Jurkat, Clone E6-1 (cell line): ENCODE measurements around the gene PDLIM5.
"Not testable (repeated sequence)": the region's sequence is repeated elsewhere in the genome, so short reads cannot be mapped to it uniquely, and the experiment has no call there.

Experiments used
- DNase-seq: peaks from one replicate; pipeline ENCODE4 v3.0.0-alpha.2; 2011; ENCODE audit warnings: low read depth, low spot score
- H3K4me3 ChIP-seq: 2 replicates; pipeline ENCODE4 v1.5.1; 2011; ENCODE audit warnings: mild to moderate bottlenecking, low read length, control low read depth, moderate library complexity

The PDLIM5 gene

GRCh38 chr4:94537921-94538628, 86.3 kb downstream of the PDLIM5 start:
- no peak for DNase-seq
- H3K4me3 ChIP-seq: no peak overlapping the region

DNA sequence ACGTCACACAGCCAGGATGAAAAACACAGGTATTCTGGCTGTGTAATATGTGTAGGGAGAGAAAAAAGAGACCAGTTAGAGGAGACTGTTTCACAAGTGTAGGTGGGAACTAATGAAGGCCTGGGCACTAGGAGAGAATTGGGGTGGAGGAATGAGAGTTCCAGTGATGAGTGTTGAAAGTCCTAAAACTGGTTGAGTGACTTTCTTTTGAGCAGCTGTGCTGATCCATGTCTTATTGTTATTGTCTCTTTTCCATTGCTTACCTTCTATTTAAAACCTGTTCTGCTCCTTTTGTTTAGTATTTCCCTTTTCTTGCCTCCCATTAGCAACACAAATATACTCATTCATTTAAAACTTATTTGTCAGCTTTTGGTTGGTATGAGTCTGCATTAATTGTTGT, 88.7 kb downstream of the PDLIM5 start:
- no peak overlapping the region for H3K4me3 ChIP-seq
- DNase-seq: no peak

- H3K4me3 ChIP-seq: no peak overlapping the region
- DNase-seq: no peak
These were observed 93.1 kb downstream of the PDLIM5 start for GRCh38 chr4:94544811-94545210.

DNA sequence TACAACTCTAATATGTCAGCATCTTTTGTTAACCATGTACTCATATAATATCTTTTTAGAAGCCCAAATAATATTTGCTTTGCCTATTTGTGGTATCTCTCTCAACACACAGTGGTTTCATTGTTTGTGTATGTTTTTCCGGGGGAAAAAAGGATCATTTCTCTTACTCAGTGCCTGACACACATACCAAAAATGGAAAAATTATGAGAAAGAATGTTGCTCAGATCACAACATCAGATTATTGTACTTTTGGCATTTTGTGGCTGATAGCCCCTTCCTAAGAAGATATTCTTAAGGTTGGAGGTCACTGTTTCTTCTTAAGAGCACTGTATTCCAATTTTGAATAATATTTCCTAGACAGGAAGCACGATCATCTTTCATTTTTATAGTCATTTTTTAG, 93.6 kb downstream of the PDLIM5 start:
- no peak overlapping the region for H3K4me3 ChIP-seq
- DNase-seq: no peak

GRCh38 chr4:94546949-94547348, 95.2 kb downstream of the PDLIM5 start:
- DNase-seq: no peak
- H3K4me3 ChIP-seq: no peak overlapping the region

DNA sequence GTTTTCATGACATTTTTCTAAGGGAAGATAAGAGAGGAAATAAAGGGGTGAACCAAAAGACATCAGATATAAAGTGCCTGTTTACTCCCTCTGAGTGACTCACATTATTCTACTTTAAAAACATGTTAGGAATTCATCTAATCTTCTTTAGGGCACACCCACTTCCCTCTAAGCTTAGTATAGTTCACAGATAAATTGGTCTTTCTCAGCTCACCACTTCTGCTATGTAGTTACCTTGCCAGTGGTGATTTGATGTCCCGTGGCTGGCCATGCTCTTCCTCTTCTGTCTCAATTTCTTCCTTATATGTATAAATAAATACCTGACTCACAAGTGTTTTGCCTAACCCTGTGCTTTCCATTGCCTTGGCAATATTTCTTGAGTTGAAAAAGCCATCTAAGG, 96.8 kb downstream of the PDLIM5 start:
- DNase-seq: no peak
- no peak overlapping the region for H3K4me3 ChIP-seq

DNA sequence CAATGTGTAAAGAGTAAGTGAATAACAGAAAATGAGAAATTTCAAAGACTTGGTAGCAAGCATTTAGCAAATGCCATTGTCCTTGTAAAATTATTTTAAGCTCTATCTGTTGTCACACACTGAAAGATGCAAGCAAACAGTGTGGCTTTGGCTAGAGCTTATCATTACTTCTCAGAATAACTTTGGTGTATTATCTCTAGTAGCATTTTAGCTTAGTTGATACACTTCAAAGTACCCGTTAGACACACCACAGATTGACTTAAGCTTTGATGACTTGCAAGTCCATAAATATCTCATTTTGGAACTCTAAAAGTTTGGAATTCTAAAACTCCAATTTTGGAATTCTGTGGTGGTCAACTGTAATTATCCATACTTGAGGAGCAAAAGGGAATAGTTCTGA, 98.6 kb downstream of the PDLIM5 start:
- peak; percentile 5 for DNase-seq
- H3K4me3 ChIP-seq: no peak overlapping the region

GRCh38 chr4:94550851-94551250, 99.1 kb downstream of the PDLIM5 start:
- no peak for DNase-seq
- H3K4me3 ChIP-seq: no peak overlapping the region

GRCh38 chr4:94551643-94552564, 100.2 kb downstream of the PDLIM5 start:
- DNase-seq: no peak
- no peak overlapping the region for H3K4me3 ChIP-seq

DNA sequence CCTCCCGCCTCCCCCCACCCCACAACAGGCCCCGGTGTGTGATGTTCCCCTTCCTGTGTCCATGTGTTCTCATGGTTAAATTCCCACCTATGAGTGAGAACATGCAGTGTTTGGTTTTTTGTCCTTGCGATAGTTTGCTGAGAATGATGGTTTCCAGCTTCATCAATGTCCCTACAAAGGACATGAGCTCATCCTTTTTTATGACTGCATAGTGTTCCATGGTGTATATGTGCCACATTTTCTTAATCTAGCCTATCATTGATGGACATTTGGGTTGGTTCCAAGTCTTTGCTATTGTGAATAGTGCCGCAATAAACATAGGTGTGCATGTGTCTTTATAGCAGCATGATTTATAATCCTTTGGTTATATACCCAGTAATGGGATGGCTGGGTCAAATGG, 104.3 kb downstream of the PDLIM5 start:
- H3K4me3 ChIP-seq, DNase-seq: not testable (repeated sequence)

DNA sequence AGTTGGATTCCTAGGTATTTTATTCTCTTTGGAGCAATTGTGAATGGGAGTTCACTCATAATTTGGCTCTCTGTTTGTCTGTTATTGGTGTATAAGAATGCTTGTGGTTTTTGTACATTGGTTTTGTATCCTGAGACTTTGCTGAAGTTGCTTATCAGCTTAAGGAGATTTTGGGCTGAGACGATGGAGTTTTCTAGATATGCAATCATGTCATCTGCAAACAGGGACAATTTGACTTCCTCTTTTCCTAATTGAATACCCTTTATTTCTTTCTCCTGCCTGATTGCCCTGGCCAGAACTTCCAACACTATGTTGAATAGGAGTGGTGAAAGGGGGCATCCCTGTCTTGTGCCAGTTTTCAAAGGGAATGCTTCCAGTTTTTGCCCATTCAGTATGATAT, 105.9 kb downstream of the PDLIM5 start:
- H3K4me3 ChIP-seq, DNase-seq: not testable (repeated sequence)

- DNase-seq: no peak
- no peak overlapping the region for H3K4me3 ChIP-seq
These were observed 106.7 kb downstream of the PDLIM5 start for GRCh38 chr4:94558392-94558904.

DNA sequence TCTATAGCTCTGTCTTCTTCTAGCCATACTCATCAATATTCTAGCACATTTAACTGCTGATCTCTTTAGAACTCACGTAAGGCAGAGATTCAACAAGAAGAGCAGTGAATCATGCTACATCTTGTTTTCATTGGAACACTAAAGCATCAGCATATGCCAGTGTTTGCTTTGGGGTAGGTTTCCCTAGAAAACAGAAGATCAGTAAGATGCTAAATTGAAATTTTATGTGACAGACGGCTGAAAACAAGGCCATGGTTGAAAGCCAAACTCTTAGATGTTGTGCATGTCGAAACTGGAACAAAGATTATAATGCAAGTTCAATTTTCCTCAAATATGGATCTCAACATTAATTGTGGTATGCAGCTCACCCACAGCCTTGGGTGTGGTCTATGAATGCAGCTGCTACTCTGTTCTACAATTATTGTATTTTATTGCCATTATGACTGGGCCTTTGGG, 107.6 kb downstream of the PDLIM5 start:
- DNase-seq: no peak
- H3K4me3 ChIP-seq: no peak overlapping the region

DNA sequence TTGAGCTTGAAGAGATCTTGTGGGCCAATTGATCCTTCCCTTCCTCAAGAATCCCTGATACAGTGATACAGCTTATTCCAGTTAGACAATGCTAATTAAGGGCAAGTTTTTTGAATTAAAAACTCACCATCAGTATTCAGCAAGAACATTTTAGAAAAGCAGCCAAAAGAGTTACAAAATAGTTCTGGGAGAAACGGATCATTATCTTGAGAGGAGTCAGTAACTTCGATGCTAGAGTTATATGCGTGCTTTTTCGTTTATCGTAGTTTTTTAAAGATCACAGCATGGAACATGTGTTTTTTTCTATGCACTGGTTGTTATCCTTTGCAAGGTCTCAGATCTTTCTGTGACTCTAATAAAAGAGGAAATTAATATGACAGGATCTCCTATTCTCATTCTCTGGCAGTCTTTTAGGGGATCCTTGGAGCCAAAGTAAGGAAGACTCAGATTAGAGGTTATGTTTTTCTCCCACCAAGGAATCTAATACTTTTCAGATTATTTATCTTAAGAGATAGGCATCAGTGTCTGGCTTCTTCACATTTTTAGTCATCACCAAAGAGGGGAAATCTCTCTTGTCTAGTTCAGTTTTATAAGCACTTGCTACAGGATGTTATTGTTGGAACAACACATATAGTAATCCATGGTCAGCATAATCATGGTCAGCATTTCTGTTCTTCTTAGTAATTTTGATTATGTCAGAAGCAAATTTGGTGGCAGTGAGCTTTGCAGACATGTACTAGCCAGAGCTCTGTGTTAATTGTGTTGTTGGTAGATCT, 109.7 kb downstream of the PDLIM5 start:
- no peak for DNase-seq
- no peak overlapping the region for H3K4me3 ChIP-seq

DNA sequence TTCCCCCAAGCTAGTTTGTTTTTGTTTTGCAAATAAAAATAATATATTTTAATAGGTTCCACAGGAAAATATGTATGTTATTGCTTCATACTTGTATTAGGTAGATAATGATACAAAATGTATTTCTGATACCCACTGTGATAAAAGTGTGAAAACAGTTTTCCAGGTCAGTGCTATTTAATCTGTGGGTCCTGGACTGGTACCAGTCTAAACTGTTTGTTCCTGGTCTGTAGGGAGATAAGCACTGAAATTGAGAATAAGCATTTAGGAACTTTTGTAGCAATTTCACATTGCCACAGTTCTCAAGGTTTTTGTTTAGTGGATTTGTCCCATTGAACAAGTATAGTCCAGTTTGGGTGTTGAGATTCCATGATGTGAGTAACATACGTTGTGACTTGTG, 110.5 kb downstream of the PDLIM5 start:
- no peak for DNase-seq
- H3K4me3 ChIP-seq: no peak overlapping the region

GRCh38 chr4:94564252-94564651, 112.5 kb downstream of the PDLIM5 start:
- H3K4me3 ChIP-seq: no peak overlapping the region
- DNase-seq: no peak

DNA sequence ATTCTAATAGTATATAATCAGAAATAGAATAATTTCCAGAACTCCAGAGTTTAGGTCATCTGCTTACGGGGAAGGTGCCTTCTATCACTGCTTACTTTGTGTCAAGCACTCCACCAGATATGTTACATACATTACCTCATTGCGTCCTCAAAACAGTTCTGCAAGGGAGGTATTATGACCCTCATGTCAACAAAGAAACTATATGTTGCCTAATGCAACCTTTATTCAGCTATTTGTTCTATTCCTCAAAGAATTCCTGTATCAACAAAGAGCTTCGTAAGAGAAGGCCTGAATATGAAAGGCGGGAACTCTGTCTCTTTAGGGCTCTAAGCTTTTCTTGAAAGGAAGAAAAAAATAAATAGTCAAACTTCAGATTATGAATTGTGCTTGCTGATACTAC, 114.7 kb downstream of the PDLIM5 start:
- H3K4me3 ChIP-seq: no peak overlapping the region
- DNase-seq: no peak

GRCh38 chr4:94567811-94568210, 116.1 kb downstream of the PDLIM5 start:
- H3K4me3 ChIP-seq: no peak overlapping the region
- DNase-seq: no peak

DNA sequence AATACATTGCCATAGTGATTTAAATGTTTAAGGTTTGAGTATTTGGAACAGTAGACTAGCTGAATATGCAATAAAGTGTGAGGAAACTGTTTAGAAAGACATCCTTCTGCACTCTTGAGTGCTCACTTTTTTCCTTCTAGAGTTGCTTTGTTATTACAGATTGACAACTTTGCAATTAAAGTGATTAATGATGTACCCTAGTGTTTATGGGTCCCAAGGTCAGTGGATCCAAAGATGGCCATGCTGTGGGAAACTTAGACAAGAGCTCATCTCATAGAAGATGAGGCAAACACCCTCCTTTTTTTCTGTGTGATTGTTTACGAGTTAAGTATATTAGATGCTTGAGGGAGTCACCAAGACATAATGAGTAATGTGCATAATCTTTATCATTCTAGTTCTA, 118.8 kb downstream of the PDLIM5 start:
- no peak overlapping the region for H3K4me3 ChIP-seq
- DNase-seq: no peak
